Lower lobe of right lung (tissue), 2 donors: Measurements from ENCODE around the gene NRG2. TPM values are rescaled to one million over a fixed set of nuclear protein-coding genes. Genes with fewer than 3 reads are reported as not detected.

ENCODE experiments used
- ATAC-seq, 2 donors: fragments of 200-7000 bp; cut with Tn5 transposase; one replicate each; pipeline ENCODE4 v1.9.1; 2020 to 2022; ENCODE audit warnings: mild to moderate bottlenecking in 2 of 2, moderate library complexity in 2 of 2
- DNase-seq: peaks from one replicate; pipeline ENCODE4 v3.0.0-alpha.2; 2020
- H3K27ac ChIP-seq: fragments of 200-600 bp; one replicate; pipeline ENCODE4 v1.8.0; 2022
- H3K27me3 ChIP-seq: fragments of 200-600 bp; one replicate; pipeline ENCODE4 v1.8.0; 2022; ENCODE audit warnings: low read depth
- H3K36me3 ChIP-seq: fragments of 200-600 bp; one replicate; pipeline ENCODE4 v1.8.0; 2022; ENCODE audit warnings: mild to moderate bottlenecking
- H3K4me1 ChIP-seq: fragments of 200-600 bp; one replicate; pipeline ENCODE4 v1.8.0; 2022
- H3K4me3 ChIP-seq: fragments of 200-600 bp; one replicate; pipeline ENCODE4 v1.8.0; 2022; ENCODE audit warnings: mild to moderate bottlenecking
- H3K9me3 ChIP-seq: fragments of 200-600 bp; one replicate; pipeline ENCODE4 v1.8.0; 2022
- CTCF ChIP-seq: fragments of 200-600 bp; IDR thresholded peaks from one replicate; pipeline ENCODE4 v1.8.0; 2022; ENCODE audit warnings: antibody characterized with exemption, mild to moderate bottlenecking
- intact Hi-C: fragments of 100-400 bp; cut with DNase I; formaldehyde crosslinking; loops from one replicate; pipeline ENCODE4 v1.11.0; 2022
- total RNA-seq: library from RNA; stranded (reverse); fragmentation: NEBNext Ultra II Directional; extraction: Animal tissue kit (Norgen Biotek cat#: 25700); gene quantifications from one replicate; pipeline ENCODE4 v1.2.1, GENCODE V29; 2021
- donor health status: DM: no; HTN: yes; CAD: no; lungs with severe emphysema.

NRG2 gene
- total RNA-seq, 1 donor from 2014 or later, result 1.6 TPM

- H3K27me3 ChIP-seq, result no peaks in the 10 kb centered on the region
Observed at GRCh38 chr5:140012443-140012842, 30.7 kb downstream of the NRG2 start.

GRCh38 chr5:140011297-140011802 is 31.7 kb downstream of the NRG2 start:
- intact Hi-C loops, result no loop called here
- Histone ChIP-seq H3K36me3 (no peaks in the 10 kb centered on the region), H3K27me3 (no peaks in the 10 kb centered on the region), H3K9me3 (no peaks in the 10 kb centered on the region), H3K27ac (no peak overlapping the region), H3K4me3 (no peak overlapping the region), H3K4me1 (no peaks in the 10 kb centered on the region)
- ATAC-seq (no peak), DNase-seq (no peak)
- no peak for TF ChIP-seq CTCF

More at GRCh38 chr5:140012443-140012842, 30.7 kb downstream of the NRG2 start:
- no peak for DNase-seq
- TF ChIP-seq CTCF, result no peak
- intact Hi-C loops, result no loop called here
- no peaks in the 10 kb centered on the region for H3K36me3 ChIP-seq
- H3K4me1 ChIP-seq, result no peaks in the 10 kb centered on the region
- no peak for ATAC-seq
- H3K4me3 ChIP-seq, result no peak overlapping the region
- no peaks in the 10 kb centered on the region for H3K9me3 ChIP-seq
- H3K27ac ChIP-seq, result no peak overlapping the region

GRCh38 chr5:140010798-140011197 is 32.3 kb downstream of the NRG2 start:
- Histone ChIP-seq H3K36me3 (no peaks in the 10 kb centered on the region), H3K27ac (no peak overlapping the region), H3K27me3 (no peaks in the 10 kb centered on the region), H3K4me3 (no peak overlapping the region), H3K9me3 (no peaks in the 10 kb centered on the region), H3K4me1 (no peaks in the 10 kb centered on the region)
- intact Hi-C loops, result no loop called here
- DNase-seq (no peak), ATAC-seq (no peak)
- no peak for TF ChIP-seq CTCF

GRCh38 chr5:140007311-140007710 is 35.8 kb downstream of the NRG2 start:
- ATAC-seq, result no peak
- Histone ChIP-seq H3K36me3 (no peaks in the 10 kb centered on the region), H3K27me3 (no peaks in the 10 kb centered on the region), H3K4me3 (no peak overlapping the region), H3K27ac (no peak overlapping the region), H3K4me1 (no peaks in the 10 kb centered on the region), H3K9me3 (no peaks in the 10 kb centered on the region)
- no peak for TF ChIP-seq CTCF
- intact Hi-C loops, result no loop called here
- DNase-seq, result no peak

- Histone ChIP-seq H3K36me3 (no peaks in the 10 kb centered on the region), H3K4me3 (no peak overlapping the region), H3K4me1 (no peaks in the 10 kb centered on the region), H3K27ac (no peak overlapping the region), H3K9me3 (no peaks in the 10 kb centered on the region), H3K27me3 (no peaks in the 10 kb centered on the region)
- intact Hi-C loops, result no loop called here
- ATAC-seq (no peak), DNase-seq (no peak)
- no peak for TF ChIP-seq CTCF
Observed at GRCh38 chr5:140005145-140005591, 37.9 kb downstream of the NRG2 start.

- TF ChIP-seq CTCF, result no peak
- Histone ChIP-seq H3K4me1 (no peaks in the 10 kb centered on the region), H3K9me3 (no peaks in the 10 kb centered on the region), H3K4me3 (no peak overlapping the region), H3K36me3 (no peaks in the 10 kb centered on the region), H3K27me3 (no peaks in the 10 kb centered on the region), H3K27ac (no peak overlapping the region)
- intact Hi-C loops, result no loop called here
- no peak for ATAC-seq
- no peak for DNase-seq
Observed at GRCh38 chr5:140004174-140004573, 38.9 kb downstream of the NRG2 start.
